SK-N-SH treated with all-trans-retinoic acid at 6 μM for 48 hours (cell line): ENCODE data around the gene RIPOR3.
A peak's percentile ranks its signal among the peaks of the same experiment; 100 is the strongest.

Source experiments
- ATAC-seq: fragments of 200-7000 bp; cut with Tn5 transposase; 3 replicates; pipeline ENCODE4 v1.9.1; 2020; ENCODE audit warnings: mild to moderate bottlenecking, moderate library complexity
- BACH2 ChIP-seq: fragments of 250-450 bp; sonication (Bioruptor Pico); IDR thresholded peaks from 2 replicates; pipeline ENCODE4 v1.9.0; 2021; ENCODE audit warnings: mild to moderate bottlenecking, borderline replicate concordance
- CREB5 ChIP-seq: fragments of 250-450 bp; sonication (Bioruptor Pico); IDR thresholded peaks from 2 replicates; pipeline ENCODE4 v1.5.1; 2020; ENCODE audit warnings: low read depth, mild to moderate bottlenecking, moderate library complexity
- CSDC2 ChIP-seq: fragments of 250-450 bp; sonication (Bioruptor Pico); IDR thresholded peaks from 2 replicates; pipeline ENCODE4 v1.5.0; 2020; ENCODE audit warnings: mild to moderate bottlenecking, moderate library complexity
- ESRRG ChIP-seq: fragments of 250-450 bp; sonication (Bioruptor Pico); IDR thresholded peaks from 2 replicates; pipeline ENCODE4 v1.6.1; 2021; ENCODE audit warnings: mild to moderate bottlenecking
- GLIS3 ChIP-seq: fragments of 250-450 bp; sonication (Bioruptor Pico); IDR thresholded peaks from 2 replicates; pipeline ENCODE4 v1.5.0; 2020; ENCODE audit warnings: mild to moderate bottlenecking, moderate library complexity
- ISL1 ChIP-seq: fragments of 250-450 bp; sonication (Bioruptor Pico); IDR thresholded peaks from 2 replicates; pipeline ENCODE4 v2.1.2; 2022; ENCODE audit warnings: mild to moderate bottlenecking, moderate library complexity
- OSR1 ChIP-seq: fragments of 250-450 bp; sonication (Bioruptor Pico); IDR thresholded peaks from 2 replicates; pipeline ENCODE4 v1.8.0; 2022; ENCODE audit warnings: moderate library complexity, mild to moderate bottlenecking, inconsistent platforms
- PATZ1 ChIP-seq: fragments of 250-450 bp; sonication (Bioruptor Pico); IDR thresholded peaks from 2 replicates; pipeline ENCODE4 v1.8.0; 2020; ENCODE audit warnings: mild to moderate bottlenecking, moderate library complexity, borderline replicate concordance
- POU6F1 ChIP-seq: fragments of 250-450 bp; sonication (Bioruptor Pico); IDR thresholded peaks from 2 replicates; pipeline ENCODE4 v1.8.0; 2021; ENCODE audit warnings: low read depth, mild to moderate bottlenecking, moderate library complexity, borderline replicate concordance
- PPARA ChIP-seq: fragments of 250-450 bp; sonication (Bioruptor Pico); IDR thresholded peaks from 2 replicates; pipeline ENCODE4 v1.5.0; 2020; ENCODE audit warnings: mild to moderate bottlenecking, borderline replicate concordance
- RARB ChIP-seq: fragments of 250-450 bp; sonication (Bioruptor Pico); IDR thresholded peaks from 2 replicates; pipeline ENCODE4 v1.8.0; 2021; ENCODE audit warnings: mild to moderate bottlenecking, moderate library complexity
- SNAI2 ChIP-seq: fragments of 250-450 bp; sonication (Bioruptor Pico); IDR thresholded peaks from 2 replicates; pipeline ENCODE4 v1.5.0; 2020; ENCODE audit warnings: mild to moderate bottlenecking, moderate library complexity
- TCF4 ChIP-seq: fragments of 250-450 bp; sonication (Bioruptor Pico); IDR thresholded peaks from 2 replicates; pipeline ENCODE4 v1.8.0; 2021; ENCODE audit warnings: mild to moderate bottlenecking, moderate library complexity, borderline replicate concordance
- TSHZ2 ChIP-seq: fragments of 250-450 bp; sonication (Bioruptor Pico); IDR thresholded peaks from 2 replicates; pipeline ENCODE4 v1.5.0; 2020; ENCODE audit warnings: mild to moderate bottlenecking, moderate library complexity
- ZFP3 ChIP-seq: fragments of 250-450 bp; sonication (Bioruptor Pico); IDR thresholded peaks from 2 replicates; pipeline ENCODE4 v1.5.0; 2020; ENCODE audit warnings: mild to moderate bottlenecking, moderate library complexity
- ZFP30 ChIP-seq: fragments of 450-650 bp; formaldehyde crosslinking; IDR thresholded peaks from 2 replicates; pipeline ENCODE4 v1.5.0; 2022; ENCODE audit warnings: mild to moderate bottlenecking, moderate library complexity
- ZNF565 ChIP-seq: fragments of 450-650 bp; formaldehyde crosslinking; conservative IDR thresholded peaks from 2 replicates; pipeline ENCODE4 v1.5.0; 2020; ENCODE audit warnings: low read depth, mild to moderate bottlenecking, moderate library complexity
- ZNF70 ChIP-seq: fragments of 450-650 bp; formaldehyde crosslinking; IDR thresholded peaks from 2 replicates; pipeline ENCODE4 v1.5.0; 2020; ENCODE audit warnings: mild to moderate bottlenecking, moderate library complexity

Gene RIPOR3

GRCh38 chr20:50565383-50565782 is 126.0 kb downstream of the RIPOR3 start (continued):
- no peak for TF ChIP-seq CREB5
- TF ChIP-seq OSR1 (CRISPR knock-in tag): no peak
- TF ChIP-seq ZNF70 (CRISPR knock-in tag): no peak
- no peak for TF ChIP-seq GLIS3 (CRISPR knock-in tag)
- TF ChIP-seq BACH2 (CRISPR knock-in tag): no peak
- TF ChIP-seq ISL1 (CRISPR knock-in tag): no peak
- TF ChIP-seq ZFP3 (CRISPR knock-in tag): no peak
- no peak for TF ChIP-seq CSDC2 (CRISPR knock-in tag)

GRCh38 chr20:50563133-50563944 is 128.0 kb downstream of the RIPOR3 start:
- no peak for ATAC-seq
- peak; percentile 80 for TF ChIP-seq TCF4 (CRISPR knock-in tag)
- no peak for TF ChIP-seq ZNF565 (CRISPR knock-in tag)
- no peak for TF ChIP-seq OSR1 (CRISPR knock-in tag)
- no peak for TF ChIP-seq GLIS3 (CRISPR knock-in tag)
- no peak for TF ChIP-seq POU6F1 (CRISPR knock-in tag)
- no peak for TF ChIP-seq SNAI2 (CRISPR knock-in tag)
- TF ChIP-seq CREB5: no peak
- TF ChIP-seq RARB (CRISPR knock-in tag): no peak
- TF ChIP-seq ZFP30: no peak
- no peak for TF ChIP-seq ESRRG (CRISPR knock-in tag)
- TF ChIP-seq TSHZ2 (CRISPR knock-in tag): no peak
- no peak for TF ChIP-seq CSDC2 (CRISPR knock-in tag)
- no peak for TF ChIP-seq PATZ1 (CRISPR knock-in tag)
- TF ChIP-seq ZNF70 (CRISPR knock-in tag): 0 out of 2 replicates have a peak, but pooled peaks have one; percentile 22

- no peak for TF ChIP-seq CREB5
- no peak for TF ChIP-seq ZFP30
- TF ChIP-seq ZFP3 (CRISPR knock-in tag): no peak
- no peak for TF ChIP-seq ZNF565 (CRISPR knock-in tag)
- TF ChIP-seq PATZ1 (CRISPR knock-in tag): no peak
- no peak for TF ChIP-seq PPARA (CRISPR knock-in tag)
- ATAC-seq: no peak
Observed at GRCh38 chr20:50562262-50562701, 129.1 kb downstream of the RIPOR3 start.
